Measurements from ENCODE around the gene DCBLD2.

Gene DCBLD2

DNA sequence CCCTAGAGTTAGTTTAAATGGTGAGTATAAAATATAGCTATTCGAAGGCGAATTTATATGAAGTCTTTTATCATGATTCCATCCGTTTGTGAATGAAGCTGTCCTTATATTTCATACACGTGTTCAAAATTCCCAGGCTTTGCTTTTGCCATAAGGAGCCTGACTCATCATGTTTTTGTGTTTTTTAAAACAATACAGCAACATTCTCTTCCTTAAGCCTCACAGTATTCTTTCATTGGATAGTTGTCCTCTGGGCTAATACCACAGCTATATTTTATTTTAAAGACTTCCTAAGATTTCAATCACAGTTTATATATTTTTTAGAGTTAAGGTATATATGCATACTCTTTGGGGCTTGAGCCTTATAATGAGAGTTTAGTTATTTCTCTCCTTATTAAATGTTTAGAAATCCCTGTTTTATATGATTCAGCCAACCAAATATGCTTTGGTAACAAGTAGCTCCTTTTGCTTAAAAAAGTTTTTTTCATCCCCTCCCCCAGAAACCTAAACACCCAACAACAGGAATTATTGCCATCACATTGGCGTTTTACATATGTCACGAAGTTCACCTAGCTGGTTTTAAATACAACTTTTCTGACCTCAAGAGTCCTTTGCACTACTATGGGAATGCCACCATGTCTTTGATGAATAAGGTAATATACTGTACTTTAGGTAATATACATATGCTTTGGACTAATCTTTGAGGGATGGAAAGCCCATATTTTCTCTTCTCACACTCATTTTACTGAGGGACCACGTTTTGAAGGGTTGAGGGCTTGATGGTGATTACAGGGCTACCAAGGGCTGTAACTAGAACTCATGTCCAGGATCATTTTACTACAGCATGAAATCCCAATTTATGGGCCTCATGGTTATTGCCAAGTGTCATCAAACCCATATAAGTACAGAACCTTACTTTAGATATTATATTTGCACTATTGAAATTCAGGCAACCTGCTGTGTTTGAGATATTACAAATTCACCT is 109.9 kb downstream of the DCBLD2 start:
- no peak for ATAC-seq

DNA sequence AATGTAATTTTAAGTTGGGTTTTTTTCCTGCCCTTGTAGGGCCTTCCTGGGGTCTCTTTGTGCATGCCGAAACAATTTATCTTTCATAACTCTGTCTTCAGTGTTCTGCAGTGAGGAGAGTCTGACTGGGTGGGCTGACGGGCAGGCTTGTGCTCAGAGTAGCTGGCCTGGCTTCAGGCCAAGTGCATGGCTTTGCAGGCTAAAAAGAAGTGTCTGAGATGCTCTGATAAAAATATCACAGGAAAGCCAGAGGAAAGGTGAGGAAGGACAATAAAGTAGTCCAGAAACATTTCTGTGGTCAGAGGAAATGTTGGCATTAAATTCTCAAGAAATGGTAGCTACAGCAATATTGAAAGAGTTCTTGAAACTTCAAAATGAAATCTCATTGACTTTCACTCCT is 112.8 kb downstream of the DCBLD2 start:
- ATAC-seq, result no peak

DNA sequence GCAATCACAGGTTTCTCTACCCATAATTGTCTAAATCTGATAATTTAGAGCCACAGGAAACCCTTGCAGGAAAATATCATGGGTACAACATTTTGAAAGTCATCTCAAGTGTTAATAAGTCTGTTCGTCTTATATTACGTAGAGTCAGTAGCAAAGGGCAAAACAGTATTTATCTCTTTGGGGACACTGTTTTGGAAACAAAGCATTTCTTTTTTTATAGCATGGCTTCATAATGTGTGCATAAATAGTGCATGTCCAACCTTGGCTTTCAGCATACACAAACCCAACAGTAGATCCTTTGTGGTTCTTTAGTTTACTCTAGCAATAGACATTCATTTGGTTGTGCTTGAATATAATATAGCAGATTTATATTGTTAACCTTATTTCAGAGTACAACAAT is 114.3 kb downstream of the DCBLD2 start:
- ATAC-seq, result no peak

DNA sequence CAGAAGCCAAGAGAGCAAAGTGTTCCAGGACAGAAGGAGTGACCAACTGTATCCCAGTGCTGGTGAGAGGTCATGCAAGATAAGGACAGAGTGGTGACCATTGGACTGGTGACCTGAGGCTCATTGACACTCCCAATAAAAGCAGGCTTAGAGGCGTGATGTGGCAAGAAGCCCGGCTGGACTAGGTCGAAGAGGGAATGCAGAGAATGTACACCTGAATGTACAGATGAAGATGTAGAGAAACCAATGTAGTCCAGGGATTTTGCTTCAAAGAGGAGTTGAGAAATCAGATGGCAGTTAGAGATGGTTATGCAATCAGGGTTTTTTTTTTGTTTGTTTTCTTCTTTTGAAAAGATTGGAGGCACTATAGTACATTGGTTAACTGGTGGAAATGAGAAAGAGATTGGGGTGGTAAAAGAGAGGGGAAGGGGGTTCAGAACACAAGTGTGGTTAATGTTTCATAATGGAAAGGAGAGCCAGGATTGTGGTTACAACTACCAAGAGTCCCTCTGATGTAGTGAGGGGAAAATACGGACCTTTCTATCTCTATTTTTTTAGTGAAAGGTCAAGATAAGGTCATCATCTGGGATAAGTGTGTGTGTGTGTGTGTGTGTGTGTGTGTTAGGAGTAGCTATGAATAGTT is 115.0 kb downstream of the DCBLD2 start:
- no peak for ATAC-seq

DNA sequence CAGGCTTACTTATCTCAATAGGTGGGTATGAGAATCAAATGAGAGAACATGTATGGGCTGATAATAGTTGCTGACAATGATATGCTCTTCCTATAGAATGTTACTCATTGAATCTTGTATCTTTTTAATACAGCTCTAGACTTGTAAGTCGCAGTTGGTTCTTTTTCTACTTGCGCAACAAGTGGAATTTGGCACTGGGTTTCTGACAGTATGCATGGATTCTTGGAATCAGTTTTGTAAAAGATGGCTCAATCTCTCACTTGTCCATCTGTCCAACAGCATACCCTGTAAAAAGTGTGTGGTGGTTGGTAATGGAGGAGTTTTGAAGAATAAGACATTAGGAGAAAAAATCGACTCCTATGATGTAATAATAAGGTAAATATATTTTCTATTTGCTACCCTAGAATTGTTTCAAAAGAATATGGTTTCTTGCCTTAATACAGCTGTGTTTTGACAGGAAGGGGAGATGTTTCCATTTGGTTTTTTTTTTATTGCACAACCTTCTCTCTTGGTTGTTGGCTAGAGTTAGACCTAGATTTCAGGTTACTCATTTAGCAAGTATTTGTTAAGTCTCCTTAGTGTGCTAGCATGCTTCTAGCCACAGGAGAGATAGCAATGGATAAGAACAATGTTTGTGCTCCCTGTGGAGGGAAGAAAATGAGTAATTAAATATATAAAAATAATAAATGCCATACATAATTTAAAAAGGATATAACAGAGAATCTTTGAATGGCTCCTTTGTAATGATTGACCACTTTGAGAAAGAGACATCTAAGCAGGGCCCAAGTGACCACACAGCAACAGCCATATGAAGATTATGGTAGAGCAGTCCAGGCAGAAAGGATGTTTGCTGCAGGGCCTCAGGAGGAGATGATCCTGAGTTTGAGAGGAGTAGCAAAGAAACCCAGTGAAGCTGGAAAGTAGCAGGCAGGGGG is 116.6 kb downstream of the DCBLD2 start:
- no peak for ATAC-seq

DNA sequence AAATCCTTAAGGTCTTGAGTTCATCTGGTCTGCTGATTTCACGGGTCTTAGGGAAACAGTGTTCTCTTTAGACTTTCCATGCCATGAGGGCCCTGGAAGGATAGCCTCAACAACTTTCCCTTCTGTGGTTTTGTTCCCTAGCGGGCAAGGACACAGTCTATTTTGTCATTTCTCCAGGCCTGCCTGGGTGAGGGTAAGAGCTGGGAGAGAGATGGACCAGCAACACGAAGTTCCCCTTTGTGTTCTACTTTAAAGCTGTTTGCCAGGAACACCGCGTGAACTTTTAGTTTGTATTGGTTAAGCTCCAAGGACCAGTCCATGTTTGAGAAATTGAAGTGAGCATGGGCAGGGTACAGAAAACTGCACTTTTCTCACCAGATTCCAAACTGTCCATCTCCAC is 117.5 kb downstream of the DCBLD2 start:
- no peak for ATAC-seq

DNA sequence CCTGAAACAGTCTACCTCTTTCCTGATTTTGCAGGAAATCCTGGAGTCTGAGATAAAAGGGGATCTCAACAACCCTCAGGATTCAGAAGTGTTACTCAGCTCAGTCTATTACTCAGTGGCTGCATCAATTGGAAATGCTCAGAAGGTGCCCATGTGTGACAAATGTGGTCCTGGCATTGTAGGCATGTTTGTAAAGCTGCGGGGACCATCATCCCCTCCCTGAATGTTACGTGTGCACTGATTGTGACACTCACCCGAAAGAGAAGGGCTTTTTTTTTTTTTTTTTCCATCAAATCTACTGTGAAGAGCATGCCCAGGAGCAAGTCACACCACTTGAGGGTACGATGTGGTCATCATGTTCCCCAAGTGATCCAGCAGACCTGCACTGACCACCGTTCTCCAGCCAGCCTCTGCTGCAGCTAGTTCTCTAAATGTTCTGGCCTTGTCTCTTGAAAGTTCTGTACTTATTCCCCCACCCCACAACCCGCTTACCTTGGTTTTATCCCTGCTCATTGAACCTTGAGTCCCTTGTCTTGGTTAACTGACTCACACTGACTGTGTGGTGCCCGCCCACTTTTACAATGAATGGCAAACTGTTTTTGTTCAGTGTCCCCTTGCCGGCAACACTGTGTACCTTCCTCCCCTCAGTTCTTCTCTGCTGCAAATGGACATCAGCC is 118.5 kb downstream of the DCBLD2 start:
- ATAC-seq, result no peak

DNA sequence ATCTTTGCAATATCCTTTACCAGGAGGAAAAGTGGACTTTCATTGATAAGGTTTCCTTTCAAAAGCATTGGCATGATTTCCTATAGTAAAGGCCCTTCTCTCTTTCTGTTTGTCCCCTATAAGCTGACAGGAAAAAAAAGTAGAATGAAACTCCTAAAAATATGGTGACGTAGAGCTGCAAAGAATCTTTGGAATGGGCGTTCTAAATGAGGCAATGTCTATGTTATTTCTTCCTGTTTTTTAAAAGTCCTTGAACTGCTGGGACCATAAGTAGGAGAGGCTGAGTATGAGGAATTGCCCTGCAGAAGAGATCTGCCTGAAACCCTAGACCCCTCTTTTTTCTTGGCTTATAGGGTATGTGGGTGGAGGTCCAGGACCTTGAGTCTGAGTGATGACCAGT is 121.2 kb downstream of the DCBLD2 start:
- no peak for ATAC-seq

DNA sequence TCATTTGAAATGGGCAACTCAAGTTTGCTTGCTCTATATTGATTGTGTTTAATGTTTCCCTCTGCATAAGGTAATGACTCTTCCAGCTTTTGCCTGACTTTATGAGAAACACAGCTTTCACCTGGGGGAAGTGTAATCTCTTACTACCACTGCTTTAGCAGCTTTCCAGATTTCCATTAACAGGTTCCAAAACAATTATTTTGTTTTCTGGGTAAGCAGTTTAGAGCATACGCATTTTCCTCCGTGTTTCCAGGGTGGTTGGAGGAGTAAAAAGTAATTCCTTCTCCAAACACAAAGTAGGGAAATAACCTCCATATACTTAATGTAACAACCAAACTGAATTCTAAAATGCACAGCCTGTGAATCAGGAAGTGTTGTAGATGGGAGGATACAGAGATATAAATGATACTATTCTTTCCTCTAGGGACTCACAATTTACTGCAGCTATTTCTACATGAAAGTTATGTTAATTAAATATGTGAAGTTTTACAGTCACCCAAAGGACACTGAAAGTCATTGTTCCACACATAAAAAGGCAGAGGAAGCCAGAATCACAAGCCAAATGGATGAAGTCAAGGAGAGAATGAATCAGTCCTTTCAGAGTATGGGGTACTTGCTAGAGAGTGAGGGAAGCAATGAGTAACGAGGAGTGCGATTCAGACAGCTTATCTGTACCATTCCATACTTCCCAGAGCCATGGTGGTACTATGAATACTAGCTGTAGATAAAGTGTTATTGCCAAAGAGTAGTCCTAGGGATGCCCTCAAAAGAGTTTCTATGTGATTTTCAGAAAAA is 121.8 kb downstream of the DCBLD2 start:
- ATAC-seq, result no peak

DNA sequence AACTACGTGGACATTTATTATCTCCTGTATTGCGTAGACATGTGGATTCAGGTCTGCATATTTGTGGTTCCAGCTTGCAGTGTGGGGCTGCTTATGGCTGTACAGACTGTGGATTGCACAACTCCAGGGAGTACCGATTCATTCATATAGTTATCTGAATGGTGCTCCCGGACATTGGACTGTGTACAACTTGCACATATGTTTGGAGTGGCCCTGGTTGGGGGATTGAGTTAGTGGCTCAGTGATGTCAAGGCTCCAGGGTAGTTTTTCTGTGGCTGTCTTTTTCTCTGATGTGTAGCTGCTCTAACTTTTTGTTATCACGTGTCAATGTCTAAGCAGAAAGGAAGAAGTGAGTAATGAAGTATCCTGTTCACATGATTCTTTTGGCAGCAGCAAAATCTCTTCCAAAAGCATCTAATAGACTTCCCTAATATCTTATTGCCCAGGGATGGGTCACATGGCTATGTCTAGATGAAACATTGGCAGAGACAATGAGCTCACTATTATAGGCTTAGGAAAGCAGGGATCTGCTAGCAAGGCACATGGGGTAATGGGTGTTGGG is 122.6 kb downstream of the DCBLD2 start:
- ATAC-seq, result peak in 1 of 2 donors; percentile 17

DNA sequence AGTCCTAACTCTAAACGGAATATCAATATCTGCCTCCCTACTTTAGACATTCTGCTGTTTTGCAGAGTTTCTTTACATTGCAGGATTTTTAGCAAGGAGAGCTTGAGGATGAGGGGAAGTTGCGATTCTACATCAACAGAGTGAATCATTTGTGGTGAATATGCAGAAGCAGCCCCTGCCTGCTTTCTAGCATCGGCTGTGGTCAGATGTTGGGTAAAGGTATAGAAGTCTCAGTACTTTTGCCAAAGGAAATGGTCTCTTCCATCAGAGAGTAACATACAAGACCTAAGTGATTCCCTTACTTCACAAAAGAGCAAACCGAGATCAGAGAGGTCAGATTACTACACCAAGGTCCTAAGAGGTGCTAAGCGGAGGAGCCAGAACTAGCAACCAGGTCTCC is 123.1 kb downstream of the DCBLD2 start:
- ATAC-seq, result no peak

DNA sequence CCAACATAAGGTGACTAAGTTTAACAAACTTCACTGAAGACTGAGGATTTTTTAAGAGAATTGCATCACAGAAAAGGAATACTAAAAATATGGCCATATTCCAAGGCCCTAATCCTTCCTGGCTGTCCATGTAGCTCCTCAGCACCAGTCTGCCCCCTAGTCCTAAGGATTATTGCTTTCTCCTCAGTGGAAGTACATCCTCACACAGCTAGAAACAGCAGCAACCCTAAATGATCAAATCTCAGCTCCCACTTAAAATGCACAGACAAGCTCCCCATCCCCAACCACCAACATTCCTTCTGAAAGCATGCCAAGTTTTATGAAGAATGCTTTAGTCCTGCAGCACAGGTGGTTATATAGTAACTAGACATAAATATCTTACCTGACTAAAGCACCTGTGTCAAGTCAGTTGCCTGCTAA is 123.7 kb downstream of the DCBLD2 start:
- no peak for ATAC-seq

DNA sequence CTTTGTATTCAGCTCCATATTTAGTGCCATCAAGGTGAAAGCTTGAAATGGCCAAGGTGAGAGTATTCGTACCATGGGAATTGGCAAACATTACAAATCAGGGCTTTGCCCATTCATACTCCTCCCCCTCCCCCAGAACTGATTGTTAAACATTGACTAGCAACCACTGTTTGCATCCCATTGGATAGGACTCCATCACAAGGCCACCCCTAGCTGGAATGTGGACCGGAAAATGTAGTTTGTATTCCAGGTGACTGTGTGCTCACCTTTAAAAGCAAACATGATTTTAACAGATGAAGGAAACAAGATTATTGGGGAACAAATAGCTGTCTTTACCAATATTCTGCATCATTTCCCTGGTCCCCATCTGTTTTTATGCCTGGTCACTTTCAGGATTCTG is 124.2 kb downstream of the DCBLD2 start:
- no peak for ATAC-seq

DNA sequence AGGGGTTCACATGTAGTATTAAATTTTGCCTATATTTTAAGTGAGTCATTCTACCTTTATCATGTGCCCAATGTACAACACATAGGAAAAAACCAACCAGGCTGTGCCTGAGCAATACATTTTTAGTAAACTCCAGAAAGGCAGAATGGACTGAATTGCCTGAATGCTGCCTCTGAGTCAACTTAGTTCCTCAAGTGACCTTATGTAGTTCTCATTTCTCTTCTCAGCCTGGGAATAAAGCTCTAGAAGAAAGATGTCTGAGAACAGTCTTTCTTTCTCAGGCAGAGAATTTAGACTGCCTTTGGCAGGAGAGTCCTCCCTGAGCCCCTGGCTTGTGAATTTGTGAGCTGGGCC is 125.4 kb downstream of the DCBLD2 start:
- no peak for ATAC-seq

DNA sequence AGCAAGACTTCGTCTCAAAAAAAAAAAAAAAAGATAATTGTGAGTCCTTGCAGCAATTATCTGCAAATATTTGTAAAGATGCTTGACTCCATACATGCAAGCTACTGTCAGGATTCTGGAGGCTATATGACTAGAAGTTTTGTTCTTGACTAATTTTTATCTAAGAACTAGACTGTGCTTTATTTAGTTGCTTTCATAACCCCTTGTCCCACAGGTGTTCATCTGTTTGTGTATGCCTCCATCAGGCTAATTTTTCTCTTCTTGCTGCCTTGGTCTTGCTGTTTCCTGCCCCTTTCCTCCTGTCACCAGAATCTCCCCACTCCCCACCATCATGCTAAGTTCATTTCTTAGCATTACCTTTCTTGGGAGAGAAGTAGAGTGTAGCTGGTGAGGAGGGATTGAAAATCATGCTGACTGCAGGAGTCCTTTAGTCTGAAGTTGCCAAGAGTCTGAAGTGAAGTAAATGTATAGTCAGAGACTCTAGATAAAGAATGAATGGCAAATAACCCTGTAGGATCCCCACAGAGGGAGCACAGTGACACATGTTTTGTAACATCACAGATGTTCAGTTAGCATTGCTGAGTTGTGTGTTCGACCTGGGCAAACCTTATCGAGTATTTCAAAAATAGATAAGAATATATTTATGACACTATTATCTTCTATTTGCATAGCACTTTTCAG is 125.9 kb downstream of the DCBLD2 start:
- no peak for ATAC-seq

DNA sequence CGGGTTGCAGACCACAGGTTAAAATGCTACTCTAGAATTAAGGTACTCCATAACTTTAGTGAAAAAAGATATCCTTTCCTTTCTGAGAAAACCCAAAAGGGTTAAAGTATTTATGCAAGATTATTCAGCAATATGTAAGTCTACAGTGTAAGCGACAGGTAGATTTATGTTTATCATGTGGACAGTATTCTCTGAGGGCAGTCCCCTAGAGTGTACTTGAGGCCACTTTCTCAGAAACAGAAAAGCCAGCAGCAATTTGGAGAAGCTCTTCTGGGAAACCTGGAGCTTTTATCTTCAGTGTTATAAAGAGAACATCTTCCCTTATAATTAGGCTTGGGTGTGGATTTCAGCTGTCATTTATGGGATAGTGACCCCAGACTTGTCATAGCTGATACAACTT is 129.5 kb downstream of the DCBLD2 start:
- ATAC-seq, result no peak

DNA sequence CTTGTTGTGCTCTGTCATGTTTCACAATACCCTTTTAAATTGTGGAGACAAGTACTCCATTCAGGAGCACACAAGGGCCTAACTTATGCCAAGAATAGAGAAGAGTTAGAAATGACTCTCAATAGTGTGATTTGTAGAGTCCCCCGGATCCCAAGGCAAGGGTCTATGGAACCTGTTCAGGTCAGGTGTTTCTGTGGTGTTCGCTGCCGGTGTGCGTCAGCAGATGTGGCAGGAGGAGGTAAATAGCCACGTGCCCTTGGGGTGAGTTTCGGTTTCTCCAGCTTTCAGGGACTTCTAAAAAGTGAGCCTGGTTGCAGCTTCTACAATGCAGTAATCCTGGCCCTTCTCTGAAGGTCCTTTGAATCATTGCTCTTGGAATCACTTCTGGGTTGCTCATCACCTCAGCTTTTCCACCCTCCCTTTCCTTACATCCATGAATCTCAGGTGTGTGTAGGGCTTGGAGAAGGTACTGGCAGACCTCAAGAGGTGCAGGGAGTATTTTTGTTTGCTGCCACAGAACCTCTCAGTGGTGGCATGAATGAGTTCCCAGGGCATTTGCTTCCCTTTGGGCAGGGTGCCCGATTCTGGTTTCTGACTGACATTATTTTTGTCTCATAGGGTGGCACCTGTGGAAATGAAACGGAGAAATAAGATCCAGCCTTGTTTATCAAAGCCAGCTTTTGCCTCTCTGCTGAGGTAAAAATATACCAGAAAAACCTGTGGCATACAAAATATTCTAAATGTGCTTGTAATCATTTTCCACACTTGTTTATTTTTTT is 131.0 kb downstream of the DCBLD2 start:
- no peak for ATAC-seq

DNA sequence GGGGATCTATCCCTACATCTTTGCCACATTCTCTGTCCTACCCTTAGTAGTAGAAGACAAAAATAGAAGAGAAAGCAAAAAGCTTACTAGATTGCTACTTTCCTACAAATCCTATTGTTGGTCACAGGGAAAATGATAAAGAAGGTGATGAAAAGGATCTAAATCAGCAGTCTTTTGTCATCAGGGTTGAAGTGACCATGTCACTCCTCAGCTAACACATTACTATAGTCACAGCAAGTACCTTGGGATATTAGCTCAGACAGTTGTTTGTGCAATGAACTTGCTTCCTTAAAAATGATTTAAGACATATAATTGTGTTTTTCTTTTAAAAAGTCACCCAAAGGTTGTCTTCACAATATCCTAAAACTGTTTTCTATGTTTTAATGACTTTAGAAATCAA is 132.0 kb downstream of the DCBLD2 start:
- no peak for ATAC-seq

DNA sequence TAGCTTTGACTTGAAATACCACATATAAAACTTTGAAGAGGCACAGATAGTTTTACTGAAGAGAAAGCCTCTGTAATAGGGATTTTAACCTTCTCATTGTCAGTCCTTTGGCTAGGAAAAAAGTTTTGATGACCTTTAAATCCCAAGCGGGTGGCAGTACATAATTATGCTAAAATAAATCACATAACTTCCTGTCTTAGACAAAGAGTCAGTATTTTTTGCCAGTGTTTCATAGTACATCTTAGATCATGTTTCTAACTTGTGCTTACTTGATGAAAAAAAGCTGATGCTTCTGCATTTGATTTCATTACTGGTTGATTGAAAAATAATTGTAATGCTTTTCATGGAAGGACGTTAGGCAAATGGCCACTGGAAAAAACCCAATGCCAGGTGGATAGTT is 132.5 kb downstream of the DCBLD2 start:
- no peak for ATAC-seq

DNA sequence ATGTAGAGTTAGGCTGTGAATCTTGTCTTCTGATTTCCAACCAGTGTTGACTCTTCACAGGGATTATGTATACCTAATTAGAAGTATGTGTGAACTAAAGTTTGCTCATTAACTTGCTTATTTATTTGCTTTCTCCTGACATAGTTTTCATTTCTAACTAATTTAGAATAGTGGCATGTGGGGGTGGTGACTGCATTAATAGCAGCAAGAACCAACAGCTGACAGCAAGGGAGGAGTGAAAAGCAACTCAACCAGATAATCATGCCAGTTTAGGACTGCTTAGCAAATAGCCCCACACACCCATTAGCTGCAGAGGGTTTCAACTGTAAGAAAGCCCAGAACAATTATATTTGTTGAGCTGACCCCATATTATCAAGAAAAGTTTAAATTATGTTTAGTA is 134.6 kb downstream of the DCBLD2 start:
- ATAC-seq, result no peak
